Heart left ventricle (tissue), 13 donors: ENCODE measurements around the gene CRACDL.

ENCODE experiments used
- POLR2A ChIP-seq, 2 donors: fragments of 450-650 bp; IDR thresholded peaks; one replicate each; pipeline ENCODE4 v1.6.1; 2017; ENCODE audit warnings: antibody characterized with exemption in 2 of 2, mild to moderate bottlenecking in 2 of 2, moderate library complexity in 2 of 2
- TF ChIP-seq, protein P1 (sequence below), 12 donors: fragments of 200-600 bp; sonication (generic) in 4 of 12; IDR thresholded peaks; one replicate each; pipeline versions ENCODE4 v1.5.0 to v1.8.0; 2018 to 2022; ENCODE audit warnings: antibody characterized with exemption in 12 of 12, mild to moderate bottlenecking in 5 of 12
- donor health status: ischemic (EF 13 %, LVEDD 7.1; RV severe dilation, severe dysfunction).
- donor health status: DM: no; HTN: yes; CAD: no.
- donor health status: DM: no; HTN: no; CAD: no.
- donor health status: ischemic (EF 25% LVEDD 6.9; RV normal size, moderate dysfunction).
- donor health status: ischemic (EF 25% LVEDD 5.7; RV mildly dilated, moderate dysfunction).
- donor health status: ischemic (EF 35%, LVEDD 5.7; RV mildly dilated, moderate dysfunction).
- donor health status: nonischemic (EF 11% LVEDD 7.7; RV severe dilation, severe dysfunction).
- donor health status: DM: yes; HTN: yes; CAD: no.
- donor health status: PGD.
- donor health status: ischemic (EF 29% LVEDD 5.4; RV normal size, mild dysfunction).
- donor health status: nonischemic (EF 23%, LVEDD 6.1; RV moderate dilation, normal function).

- no peak for TF ChIP-seq POLR2A (IDR thresholded peaks at IDR 0.05)
- TF ChIP-seq, protein P1, sequence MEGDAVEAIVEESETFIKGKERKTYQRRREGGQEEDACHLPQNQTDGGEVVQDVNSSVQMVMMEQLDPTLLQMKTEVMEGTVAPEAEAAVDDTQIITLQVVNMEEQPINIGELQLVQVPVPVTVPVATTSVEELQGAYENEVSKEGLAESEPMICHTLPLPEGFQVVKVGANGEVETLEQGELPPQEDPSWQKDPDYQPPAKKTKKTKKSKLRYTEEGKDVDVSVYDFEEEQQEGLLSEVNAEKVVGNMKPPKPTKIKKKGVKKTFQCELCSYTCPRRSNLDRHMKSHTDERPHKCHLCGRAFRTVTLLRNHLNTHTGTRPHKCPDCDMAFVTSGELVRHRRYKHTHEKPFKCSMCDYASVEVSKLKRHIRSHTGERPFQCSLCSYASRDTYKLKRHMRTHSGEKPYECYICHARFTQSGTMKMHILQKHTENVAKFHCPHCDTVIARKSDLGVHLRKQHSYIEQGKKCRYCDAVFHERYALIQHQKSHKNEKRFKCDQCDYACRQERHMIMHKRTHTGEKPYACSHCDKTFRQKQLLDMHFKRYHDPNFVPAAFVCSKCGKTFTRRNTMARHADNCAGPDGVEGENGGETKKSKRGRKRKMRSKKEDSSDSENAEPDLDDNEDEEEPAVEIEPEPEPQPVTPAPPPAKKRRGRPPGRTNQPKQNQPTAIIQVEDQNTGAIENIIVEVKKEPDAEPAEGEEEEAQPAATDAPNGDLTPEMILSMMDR (IDR thresholded peaks at IDR 0.05) = no peak
Observed at GRCh38 chr2:98883780-98884211, 52.2 kb downstream of the CRACDL start.
